Endothelial cell (in vitro differentiated cells): ENCODE data around the gene HMBS. TPM values are rescaled to one million over a fixed set of nuclear protein-coding genes. Genes with fewer than 3 reads are reported as not detected.

Experiments
- DNase-seq: peaks from one replicate; pipeline ENCODE4 v3.0.0; 2021; ENCODE audit warnings: low spot score
- H3K27ac Mint-ChIP-seq: one replicate; pipeline ENCODE4 v1.8.0; 2021; ENCODE audit warnings: mixed read lengths, inconsistent platforms; ENCODE audit not compliant: unreplicated experiment
- H3K27me3 Mint-ChIP-seq: one replicate; pipeline ENCODE4 v1.8.0; 2021; ENCODE audit warnings: mild to moderate bottlenecking, moderate library complexity, mixed read lengths, inconsistent platforms; ENCODE audit not compliant: unreplicated experiment
- H3K36me3 Mint-ChIP-seq: one replicate; pipeline ENCODE4 v1.8.0; 2021; ENCODE audit warnings: mild to moderate bottlenecking, low read depth, mixed read lengths, inconsistent platforms; ENCODE audit not compliant: unreplicated experiment
- H3K4me1 Mint-ChIP-seq: one replicate; pipeline ENCODE4 v1.8.0; 2021; ENCODE audit warnings: mild to moderate bottlenecking, mixed read lengths, inconsistent platforms; ENCODE audit not compliant: unreplicated experiment
- H3K4me3 Mint-ChIP-seq: one replicate; pipeline ENCODE4 v1.8.0; 2021; ENCODE audit warnings: mild to moderate bottlenecking, mixed read lengths, inconsistent platforms; ENCODE audit not compliant: unreplicated experiment
- H3K9me3 Mint-ChIP-seq: one replicate; pipeline ENCODE4 v1.8.0; 2021; ENCODE audit warnings: mixed read lengths, inconsistent platforms; ENCODE audit not compliant: unreplicated experiment
- total RNA-seq: library from RNA; stranded (reverse); fragmentation: NEBNext Ultra II Directional; extraction: Animal tissue kit (Norgen Biotek cat#: 25700); gene quantifications from one replicate; pipeline ENCODE4 v1.2.1, GENCODE V29; 2021; ENCODE audit not compliant: unreplicated experiment
- TF ChIP-seq, protein P1 (sequence below): fragments of 200-600 bp; sonication (generic); IDR thresholded peaks from one replicate; pipeline ENCODE4 v1.5.0; 2021; ENCODE audit warnings: antibody characterized with exemption; ENCODE audit not compliant: unreplicated experiment

HMBS gene
- total RNA-seq, 1 donor from 2014 or later: 13.6 TPM

DNA sequence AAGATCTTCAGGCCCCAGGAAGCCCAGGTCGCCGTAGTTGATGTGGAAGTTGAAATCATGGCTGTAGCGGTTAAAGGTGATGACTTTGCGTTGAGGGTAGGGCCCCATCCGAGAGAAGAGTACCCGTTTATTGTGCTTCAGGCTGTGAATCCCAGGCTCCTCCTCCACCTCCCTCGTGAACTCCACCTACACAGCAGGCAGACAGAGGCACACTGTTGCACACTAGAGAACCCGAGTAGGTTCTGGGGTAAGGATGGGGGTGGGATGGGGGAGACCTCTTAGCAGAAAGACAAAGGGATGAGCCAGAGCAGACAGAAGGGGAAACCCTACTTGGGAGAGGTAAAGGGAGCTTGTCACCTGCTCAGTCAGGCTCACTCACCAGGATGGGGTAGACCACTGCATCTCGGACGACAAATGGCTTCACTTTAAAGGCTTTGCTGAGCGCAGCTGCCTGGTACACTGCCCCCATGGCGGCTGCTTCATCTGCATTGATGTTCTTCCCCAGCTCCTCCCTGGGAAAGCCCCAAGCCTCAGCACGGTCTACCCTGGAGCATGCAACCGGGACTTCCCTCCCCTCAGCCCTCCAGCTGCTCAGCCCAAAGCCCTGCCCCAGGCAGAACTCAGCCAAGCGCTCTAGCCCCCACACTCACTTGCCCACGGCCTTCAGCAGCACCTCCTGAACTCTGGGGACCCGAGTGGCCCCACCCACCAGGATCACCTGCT, 33.1 kb upstream of the HMBS start:
- peaks cover 12% of the 10 kb centered on the region for H3K27me3 Mint-ChIP-seq
- TF ChIP-seq, protein P1, sequence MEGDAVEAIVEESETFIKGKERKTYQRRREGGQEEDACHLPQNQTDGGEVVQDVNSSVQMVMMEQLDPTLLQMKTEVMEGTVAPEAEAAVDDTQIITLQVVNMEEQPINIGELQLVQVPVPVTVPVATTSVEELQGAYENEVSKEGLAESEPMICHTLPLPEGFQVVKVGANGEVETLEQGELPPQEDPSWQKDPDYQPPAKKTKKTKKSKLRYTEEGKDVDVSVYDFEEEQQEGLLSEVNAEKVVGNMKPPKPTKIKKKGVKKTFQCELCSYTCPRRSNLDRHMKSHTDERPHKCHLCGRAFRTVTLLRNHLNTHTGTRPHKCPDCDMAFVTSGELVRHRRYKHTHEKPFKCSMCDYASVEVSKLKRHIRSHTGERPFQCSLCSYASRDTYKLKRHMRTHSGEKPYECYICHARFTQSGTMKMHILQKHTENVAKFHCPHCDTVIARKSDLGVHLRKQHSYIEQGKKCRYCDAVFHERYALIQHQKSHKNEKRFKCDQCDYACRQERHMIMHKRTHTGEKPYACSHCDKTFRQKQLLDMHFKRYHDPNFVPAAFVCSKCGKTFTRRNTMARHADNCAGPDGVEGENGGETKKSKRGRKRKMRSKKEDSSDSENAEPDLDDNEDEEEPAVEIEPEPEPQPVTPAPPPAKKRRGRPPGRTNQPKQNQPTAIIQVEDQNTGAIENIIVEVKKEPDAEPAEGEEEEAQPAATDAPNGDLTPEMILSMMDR: no peak
- H3K27ac Mint-ChIP-seq: no peak overlapping the region
- no peaks in the 10 kb centered on the region for H3K9me3 Mint-ChIP-seq
- DNase-seq: no peak
- H3K4me3 Mint-ChIP-seq: no peak overlapping the region
- peaks cover 70% of the 10 kb centered on the region for H3K36me3 Mint-ChIP-seq
- H3K4me1 Mint-ChIP-seq: peaks cover 8% of the 10 kb centered on the region

DNA sequence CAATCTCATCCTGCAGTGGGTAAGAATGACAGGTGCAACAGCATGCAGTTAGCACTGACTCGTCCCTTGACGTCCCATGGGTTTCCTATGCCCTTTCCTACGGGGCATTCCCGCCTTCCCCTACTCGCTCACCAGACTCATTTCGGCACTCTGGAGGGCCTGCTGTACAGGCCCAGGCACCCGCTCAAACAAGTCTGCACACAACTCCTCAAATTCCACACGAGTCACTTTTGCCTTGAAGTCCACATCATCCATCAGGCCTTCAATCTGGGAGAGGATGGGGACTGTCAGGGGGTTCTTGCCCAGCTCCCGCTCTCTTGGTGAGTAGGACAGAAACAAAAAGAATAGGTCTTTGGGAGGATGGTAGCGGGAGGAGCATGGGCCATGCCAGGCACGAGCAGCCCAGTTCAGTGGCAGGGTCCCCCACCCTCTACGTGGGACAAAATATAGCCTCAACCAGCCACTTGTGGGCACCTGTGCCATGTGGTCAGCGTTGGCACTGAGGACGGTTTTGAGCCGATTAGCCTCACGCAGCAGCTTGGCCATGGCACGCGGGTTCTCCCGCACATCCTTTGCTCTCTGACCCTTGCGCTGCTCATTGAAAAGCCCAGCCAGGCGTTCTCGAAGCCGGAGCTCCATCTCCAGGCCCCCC, 32.4 kb upstream of the HMBS start:
- H3K4me1 Mint-ChIP-seq: peaks cover 8% of the 10 kb centered on the region
- H3K9me3 Mint-ChIP-seq: no peaks in the 10 kb centered on the region
- peaks cover 11% of the 10 kb centered on the region for H3K27me3 Mint-ChIP-seq
- peaks cover 66% of the 10 kb centered on the region for H3K36me3 Mint-ChIP-seq
- H3K27ac Mint-ChIP-seq: no peak overlapping the region
- TF ChIP-seq, protein P1: no peak
- no peak for DNase-seq
- peak overlapping the region; percentile 79 for H3K4me3 Mint-ChIP-seq

DNA sequence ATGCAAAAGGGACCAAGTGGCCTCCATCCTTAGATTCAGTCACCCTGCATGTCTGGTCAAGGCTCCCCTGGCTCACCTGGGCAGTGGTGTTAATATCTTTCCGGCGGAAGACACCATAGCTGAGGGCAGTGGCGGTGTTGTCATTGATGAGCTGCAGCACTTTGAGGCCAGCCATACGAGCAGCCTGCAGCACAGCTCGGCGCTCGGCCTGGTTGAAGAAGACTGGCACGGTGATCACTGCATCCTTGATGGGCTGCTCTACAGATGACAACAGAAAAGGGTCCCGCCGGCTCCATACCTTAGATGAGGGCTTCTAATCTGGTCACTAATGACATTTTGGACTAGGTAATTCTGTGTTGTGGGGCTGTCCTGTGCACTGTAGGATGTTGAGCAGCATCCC, 30.3 kb upstream of the HMBS start:
- no peak overlapping the region for H3K27ac Mint-ChIP-seq
- TF ChIP-seq, protein P1: no peak

DNA sequence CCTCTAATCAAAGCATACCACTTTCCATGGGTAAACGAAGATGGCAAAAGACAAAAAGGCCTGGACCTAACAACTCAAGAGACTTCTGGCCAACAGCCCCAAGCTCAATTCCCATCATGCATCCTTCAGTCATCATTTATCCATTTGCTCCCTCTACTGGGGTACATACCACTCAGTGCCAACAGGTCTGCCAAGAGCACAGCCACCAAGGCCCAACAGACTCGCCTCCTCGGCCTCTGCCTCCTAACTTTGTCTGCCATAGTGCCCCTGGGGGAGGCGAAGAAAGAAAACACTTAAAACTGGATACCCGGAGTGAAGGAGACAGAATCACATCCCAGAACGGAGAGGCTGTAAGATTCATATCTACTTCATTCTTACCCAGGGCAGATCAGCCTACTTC, 28.8 kb upstream of the HMBS start:
- no peak for DNase-seq
- Mint-ChIP-seq H3K27me3 (peaks cover 9% of the 10 kb centered on the region), H3K9me3 (no peaks in the 10 kb centered on the region), H3K4me3 (peak overlapping the region; percentile 92), H3K4me1 (peaks cover 17% of the 10 kb centered on the region), H3K36me3 (peaks cover 44% of the 10 kb centered on the region), H3K27ac (peak overlapping the region; percentile 39)
- TF ChIP-seq, protein P1: no peak

More for the DNA sequence above, 30.3 kb upstream of the HMBS start:
- H3K4me3 Mint-ChIP-seq: peak overlapping the region; percentile 60
- peaks cover 10% of the 10 kb centered on the region for H3K27me3 Mint-ChIP-seq
- peaks cover 17% of the 10 kb centered on the region for H3K4me1 Mint-ChIP-seq
- H3K9me3 Mint-ChIP-seq: no peaks in the 10 kb centered on the region
- no peak for DNase-seq
- peaks cover 55% of the 10 kb centered on the region for H3K36me3 Mint-ChIP-seq

DNA sequence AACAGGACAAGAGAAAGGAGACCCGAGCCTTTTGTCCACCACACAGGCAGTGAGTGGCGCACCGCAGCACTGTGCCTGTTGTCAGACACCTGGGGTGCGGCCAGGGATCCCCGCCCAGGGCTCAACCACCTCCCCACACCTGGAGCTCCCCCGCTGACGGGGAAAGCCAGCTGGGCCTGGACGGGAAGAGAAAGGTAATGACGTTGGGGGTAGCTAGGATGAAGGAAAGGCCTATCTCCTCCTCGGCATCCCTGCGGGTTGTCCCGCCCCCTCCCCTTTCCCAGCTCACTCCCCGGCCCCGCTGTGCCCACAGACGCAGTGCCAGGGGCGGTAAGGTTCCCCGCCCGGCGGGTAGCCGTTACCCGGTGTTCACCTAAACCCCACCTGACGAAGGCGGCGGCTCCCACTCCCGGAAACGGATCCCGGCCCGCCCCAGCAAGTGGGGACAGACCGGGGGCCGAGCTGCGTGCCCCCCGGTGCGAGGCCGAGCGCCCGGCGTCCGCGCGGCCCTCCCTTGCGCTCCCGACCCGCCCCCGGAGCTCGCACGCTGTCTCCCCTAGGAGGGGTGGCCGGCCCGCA, 28.2 kb upstream of the HMBS start:
- TF ChIP-seq, protein P1: no peak
- Mint-ChIP-seq H3K9me3 (no peaks in the 10 kb centered on the region), H3K4me3 (peak overlapping the region; percentile 97), H3K36me3 (peaks cover 38% of the 10 kb centered on the region), H3K4me1 (peaks cover 17% of the 10 kb centered on the region), H3K27me3 (peaks cover 6% of the 10 kb centered on the region), H3K27ac (no peak overlapping the region)
- DNase-seq: peak; percentile 44
